Chondrocyte (in vitro differentiated cells): ENCODE measurements around the gene DDX41. TPM values are rescaled to one million over a fixed set of nuclear protein-coding genes. Genes with fewer than 3 reads are reported as not detected.

ENCODE experiments used
- DNase-seq: peaks from one replicate; pipeline ENCODE4 v3.0.0; 2021; ENCODE audit warnings: mixed read lengths, low spot score
- H3K27ac Mint-ChIP-seq: one replicate; pipeline ENCODE4 v1.8.0; 2021; ENCODE audit warnings: mild to moderate bottlenecking, moderate library complexity, mixed read lengths; ENCODE audit not compliant: unreplicated experiment
- H3K27me3 Mint-ChIP-seq: 2 replicates; pipeline ENCODE4 v1.8.0; 2021; ENCODE audit warnings: low read depth, mixed read lengths
- H3K36me3 Mint-ChIP-seq: 2 replicates; pipeline ENCODE4 v1.8.0; 2021; ENCODE audit warnings: low read depth, mixed read lengths
- H3K4me1 Mint-ChIP-seq: 2 replicates; pipeline ENCODE4 v1.8.0; 2021; ENCODE audit warnings: low read depth, mild to moderate bottlenecking, mixed read lengths
- H3K4me3 Mint-ChIP-seq: one replicate; pipeline ENCODE4 v1.8.0; 2021; ENCODE audit warnings: mild to moderate bottlenecking, moderate library complexity, mixed read lengths; ENCODE audit not compliant: unreplicated experiment
- H3K9me3 Mint-ChIP-seq: 2 replicates; pipeline ENCODE4 v1.8.0; 2021; ENCODE audit warnings: low read depth, mixed read lengths
- total RNA-seq: library from RNA; stranded (reverse); gene quantifications from 3 replicates; pipeline ENCODE4 v1.2.1, GENCODE V29; 2021
- TF ChIP-seq, protein P1 (sequence below): fragments of 200-600 bp; sonication (generic); IDR thresholded peaks from 2 replicates; pipeline ENCODE4 v1.5.0; 2021; ENCODE audit warnings: antibody characterized with exemption, mild to moderate bottlenecking, moderate library complexity

DDX41 gene
- total RNA-seq, 1 donor from 2014 or later: 78.6 TPM

- peaks cover 24% of the 10 kb centered on the region for H3K36me3 Mint-ChIP-seq
- peaks cover 38% of the 10 kb centered on the region for H3K4me1 Mint-ChIP-seq
- DNase-seq: peak; percentile 43
- no peaks in the 10 kb centered on the region for H3K27me3 Mint-ChIP-seq
- peak overlapping the region; percentile 68 for H3K27ac Mint-ChIP-seq
- H3K9me3 Mint-ChIP-seq: no peaks in the 10 kb centered on the region
- no peak overlapping the region for H3K4me3 Mint-ChIP-seq
- TF ChIP-seq, protein P1, sequence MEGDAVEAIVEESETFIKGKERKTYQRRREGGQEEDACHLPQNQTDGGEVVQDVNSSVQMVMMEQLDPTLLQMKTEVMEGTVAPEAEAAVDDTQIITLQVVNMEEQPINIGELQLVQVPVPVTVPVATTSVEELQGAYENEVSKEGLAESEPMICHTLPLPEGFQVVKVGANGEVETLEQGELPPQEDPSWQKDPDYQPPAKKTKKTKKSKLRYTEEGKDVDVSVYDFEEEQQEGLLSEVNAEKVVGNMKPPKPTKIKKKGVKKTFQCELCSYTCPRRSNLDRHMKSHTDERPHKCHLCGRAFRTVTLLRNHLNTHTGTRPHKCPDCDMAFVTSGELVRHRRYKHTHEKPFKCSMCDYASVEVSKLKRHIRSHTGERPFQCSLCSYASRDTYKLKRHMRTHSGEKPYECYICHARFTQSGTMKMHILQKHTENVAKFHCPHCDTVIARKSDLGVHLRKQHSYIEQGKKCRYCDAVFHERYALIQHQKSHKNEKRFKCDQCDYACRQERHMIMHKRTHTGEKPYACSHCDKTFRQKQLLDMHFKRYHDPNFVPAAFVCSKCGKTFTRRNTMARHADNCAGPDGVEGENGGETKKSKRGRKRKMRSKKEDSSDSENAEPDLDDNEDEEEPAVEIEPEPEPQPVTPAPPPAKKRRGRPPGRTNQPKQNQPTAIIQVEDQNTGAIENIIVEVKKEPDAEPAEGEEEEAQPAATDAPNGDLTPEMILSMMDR: no peak
Measured at GRCh38 chr5:177519463-177520235, 2.9 kb upstream of the DDX41 start.

DNA sequence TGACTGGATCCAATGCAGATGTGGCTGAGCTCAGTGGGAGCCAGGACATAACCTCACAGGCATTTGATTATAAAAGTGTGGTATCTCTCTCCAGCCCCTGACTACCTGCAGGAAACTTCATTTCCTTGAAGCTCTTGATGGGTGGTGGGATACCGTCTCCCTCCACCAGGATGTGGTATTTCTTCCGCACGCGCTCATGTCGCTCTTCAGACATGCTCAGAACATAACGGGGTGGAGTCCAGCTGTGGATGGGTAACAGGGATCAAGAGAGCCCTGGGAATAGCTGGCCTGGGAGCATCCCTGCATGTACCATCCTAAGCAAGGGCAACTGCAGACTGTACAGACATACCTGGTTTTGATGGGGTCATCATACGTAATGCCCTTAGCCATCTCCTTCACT, 1.2 kb downstream of the DDX41 start:
- Mint-ChIP-seq H3K27me3 (no peaks in the 10 kb centered on the region), H3K9me3 (no peaks in the 10 kb centered on the region), H3K4me3 (peak overlapping the region; percentile 90), H3K36me3 (peaks cover 33% of the 10 kb centered on the region), H3K4me1 (peaks cover 39% of the 10 kb centered on the region), H3K27ac (peak overlapping the region; percentile 92)
- TF ChIP-seq, protein P1: no peak
- no peak for DNase-seq

- H3K36me3 Mint-ChIP-seq: peaks cover 23% of the 10 kb centered on the region
- H3K4me3 Mint-ChIP-seq: peak overlapping the region; percentile 90
- TF ChIP-seq, protein P1: no peak
- H3K27ac Mint-ChIP-seq: no peak overlapping the region
- H3K4me1 Mint-ChIP-seq: peaks cover 34% of the 10 kb centered on the region
- no peak for DNase-seq
- H3K9me3 Mint-ChIP-seq: no peaks in the 10 kb centered on the region
- H3K27me3 Mint-ChIP-seq: no peaks in the 10 kb centered on the region
Measured at GRCh38 chr5:177514541-177514940, 2.2 kb downstream of the DDX41 start.

GRCh38 chr5:177513500-177513899, 3.3 kb downstream of the DDX41 start:
- TF ChIP-seq, protein P1: no peak
- H3K4me3 Mint-ChIP-seq: no peak overlapping the region
- DNase-seq: no peak
- no peak overlapping the region for H3K27ac Mint-ChIP-seq
- H3K27me3 Mint-ChIP-seq: no peaks in the 10 kb centered on the region
- H3K36me3 Mint-ChIP-seq: peaks cover 22% of the 10 kb centered on the region
- H3K9me3 Mint-ChIP-seq: no peaks in the 10 kb centered on the region
- H3K4me1 Mint-ChIP-seq: peaks cover 26% of the 10 kb centered on the region

DNA sequence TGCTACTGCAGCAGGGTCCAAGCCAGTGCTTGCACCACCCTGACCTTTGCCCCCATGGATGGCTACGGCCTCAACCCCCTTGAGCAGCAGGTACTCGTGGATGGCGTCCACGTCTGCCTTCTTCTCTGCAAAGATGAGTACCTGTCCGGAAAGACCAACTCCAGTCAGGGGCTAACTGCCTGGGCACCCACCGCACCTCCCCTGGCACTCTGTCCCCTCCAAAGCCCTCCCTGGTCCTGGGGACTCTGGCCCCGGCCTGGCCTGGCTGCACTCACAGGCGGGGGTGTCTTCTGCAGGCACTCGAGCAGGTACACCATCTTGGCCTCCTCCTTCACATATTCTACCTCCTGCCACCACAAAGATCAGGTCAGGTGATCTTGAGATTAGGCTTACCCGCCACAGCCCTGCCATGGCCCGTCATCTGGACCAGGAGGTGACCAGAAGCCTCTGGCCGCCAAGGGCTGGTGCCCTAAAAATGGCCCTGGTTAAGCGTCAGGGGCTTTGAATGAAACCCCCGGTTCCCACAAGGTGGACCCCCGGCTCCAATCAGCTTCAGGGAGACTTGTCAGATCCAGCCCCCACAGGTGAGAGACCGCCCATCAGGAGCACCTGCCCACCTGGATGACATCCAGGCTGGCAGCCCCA, 3.9 kb downstream of the DDX41 start:
- TF ChIP-seq, protein P1: no peak
- no peak for DNase-seq
- no peaks in the 10 kb centered on the region for H3K27me3 Mint-ChIP-seq
- H3K4me3 Mint-ChIP-seq: no peak overlapping the region
- peaks cover 26% of the 10 kb centered on the region for H3K4me1 Mint-ChIP-seq
- no peaks in the 10 kb centered on the region for H3K9me3 Mint-ChIP-seq
- H3K36me3 Mint-ChIP-seq: peaks cover 23% of the 10 kb centered on the region
- no peak overlapping the region for H3K27ac Mint-ChIP-seq
